ENCODE data around the gene DPP10.
"Not testable (repeated sequence)": the region's sequence is repeated elsewhere in the genome, so short reads cannot be mapped to it uniquely, and the experiment has no call there.

Gene DPP10

GRCh38 chr2:114960389-114960788 lies 517.9 kb downstream of the DPP10 start:
- no peak overlapping the region for H3K4me3 ChIP-seq (ENCODE audit: low read length)
- DNase-seq (ENCODE audit: low read depth) = no peak
- TF ChIP-seq, protein P1, sequence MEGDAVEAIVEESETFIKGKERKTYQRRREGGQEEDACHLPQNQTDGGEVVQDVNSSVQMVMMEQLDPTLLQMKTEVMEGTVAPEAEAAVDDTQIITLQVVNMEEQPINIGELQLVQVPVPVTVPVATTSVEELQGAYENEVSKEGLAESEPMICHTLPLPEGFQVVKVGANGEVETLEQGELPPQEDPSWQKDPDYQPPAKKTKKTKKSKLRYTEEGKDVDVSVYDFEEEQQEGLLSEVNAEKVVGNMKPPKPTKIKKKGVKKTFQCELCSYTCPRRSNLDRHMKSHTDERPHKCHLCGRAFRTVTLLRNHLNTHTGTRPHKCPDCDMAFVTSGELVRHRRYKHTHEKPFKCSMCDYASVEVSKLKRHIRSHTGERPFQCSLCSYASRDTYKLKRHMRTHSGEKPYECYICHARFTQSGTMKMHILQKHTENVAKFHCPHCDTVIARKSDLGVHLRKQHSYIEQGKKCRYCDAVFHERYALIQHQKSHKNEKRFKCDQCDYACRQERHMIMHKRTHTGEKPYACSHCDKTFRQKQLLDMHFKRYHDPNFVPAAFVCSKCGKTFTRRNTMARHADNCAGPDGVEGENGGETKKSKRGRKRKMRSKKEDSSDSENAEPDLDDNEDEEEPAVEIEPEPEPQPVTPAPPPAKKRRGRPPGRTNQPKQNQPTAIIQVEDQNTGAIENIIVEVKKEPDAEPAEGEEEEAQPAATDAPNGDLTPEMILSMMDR (conservative IDR thresholded peaks at IDR 0.05; ENCODE audit: low read depth, low read length) = no peak

DNA sequence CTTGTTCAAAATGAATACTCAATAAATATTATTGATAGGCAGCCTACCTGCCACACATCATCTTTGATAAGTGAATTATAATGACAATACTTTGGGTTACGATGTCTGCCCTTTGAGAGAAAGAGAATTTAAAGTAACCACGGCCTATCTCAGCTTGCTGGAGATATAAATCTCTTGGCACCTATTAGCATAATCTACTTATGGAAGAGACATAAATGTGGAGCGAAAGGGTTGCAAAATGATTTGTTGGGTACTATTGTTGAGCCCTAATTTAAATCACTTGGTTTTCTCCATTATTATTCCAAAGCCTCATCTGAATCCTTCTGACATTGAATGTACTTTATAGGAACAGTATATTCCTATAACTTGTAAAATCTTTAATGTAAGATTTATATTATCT lies 520.1 kb downstream of the DPP10 start:
- TF ChIP-seq, protein P1 (conservative IDR thresholded peaks at IDR 0.05; ENCODE audit: low read depth, low read length) = no peak
- DNase-seq (ENCODE audit: low read depth) = no peak
- H3K4me3 ChIP-seq (ENCODE audit: low read length) = no peak overlapping the region

DNA sequence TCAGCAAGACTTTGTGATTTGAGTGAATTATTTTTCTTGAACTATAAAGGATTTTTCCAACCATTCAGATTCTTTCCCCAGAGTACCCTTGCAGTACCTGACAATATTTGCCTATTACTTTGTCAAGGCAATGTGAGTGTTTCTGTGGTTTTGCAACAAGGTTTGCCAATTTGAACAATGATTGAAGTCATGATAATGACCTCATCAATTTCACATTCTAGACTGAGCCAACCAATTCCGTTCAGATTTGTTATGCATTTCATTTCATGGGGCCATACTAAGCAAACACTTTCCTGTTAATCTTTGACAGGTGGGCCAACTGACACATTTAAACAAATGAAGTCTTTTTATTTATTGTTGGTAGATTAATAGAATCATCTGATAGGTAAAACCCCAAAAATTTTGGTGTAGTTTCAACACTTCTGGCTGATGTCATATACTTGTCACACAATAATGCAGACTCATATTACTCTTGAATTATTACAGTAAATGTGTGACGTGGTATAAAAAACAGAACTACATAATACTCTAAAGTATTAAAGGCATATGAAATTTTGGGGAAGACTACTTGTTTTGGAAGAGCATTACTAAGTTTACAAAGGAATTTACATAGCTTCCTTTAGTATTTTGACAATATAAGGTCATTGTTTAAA lies 526.4 kb downstream of the DPP10 start:
- no peak overlapping the region for H3K4me3 ChIP-seq (ENCODE audit: low read length)
- TF ChIP-seq, protein P1 (conservative IDR thresholded peaks at IDR 0.05; ENCODE audit: low read depth, low read length) = no peak
- no peak for DNase-seq (ENCODE audit: low read depth)

GRCh38 chr2:115004321-115004720 lies 561.9 kb downstream of the DPP10 start:
- H3K4me3 ChIP-seq (ENCODE audit: low read length); DNase-seq (ENCODE audit: low read depth): not testable (repeated sequence)

- DNase-seq (ENCODE audit: low read depth) = no peak
- no peak overlapping the region for H3K4me3 ChIP-seq (ENCODE audit: low read length)
- TF ChIP-seq, protein P1 (conservative IDR thresholded peaks at IDR 0.05; ENCODE audit: low read depth, low read length) = no peak
Measured at GRCh38 chr2:115011721-115012120, 569.3 kb downstream of the DPP10 start.

DNA sequence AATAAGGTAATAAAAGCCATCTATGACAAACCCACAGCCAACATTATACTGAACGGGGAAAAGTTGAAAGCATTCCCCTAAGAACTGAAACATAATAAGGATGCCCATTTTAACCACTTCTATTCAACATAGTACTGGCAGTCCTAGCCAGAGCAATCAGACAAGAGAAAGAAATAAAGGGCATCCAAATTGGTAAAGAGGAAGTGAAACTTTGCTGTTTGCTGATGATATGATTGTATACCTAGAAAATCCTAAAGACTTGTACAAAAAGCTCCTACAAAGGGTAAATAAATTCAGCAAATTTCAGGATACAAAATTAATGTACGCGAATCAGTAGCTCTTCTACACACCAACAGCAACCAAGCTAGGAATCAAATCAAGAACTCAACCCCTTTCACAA lies 579.6 kb downstream of the DPP10 start:
- DNase-seq (ENCODE audit: low read depth); H3K4me3 ChIP-seq (ENCODE audit: low read length): not testable (repeated sequence)

GRCh38 chr2:115034801-115035200 lies 592.4 kb downstream of the DPP10 start:
- TF ChIP-seq, protein P1 (conservative IDR thresholded peaks at IDR 0.05; ENCODE audit: low read depth, low read length) = no peak
- no peak overlapping the region for H3K4me3 ChIP-seq (ENCODE audit: low read length)
- DNase-seq (ENCODE audit: low read depth) = no peak

GRCh38 chr2:115036818-115037217 lies 594.4 kb downstream of the DPP10 start:
- TF ChIP-seq, protein P1 (conservative IDR thresholded peaks at IDR 0.05; ENCODE audit: low read depth, low read length) = no peak
- DNase-seq (ENCODE audit: low read depth) = no peak
- H3K4me3 ChIP-seq (ENCODE audit: low read length) = no peak overlapping the region

All from retinal pigment epithelial cell (primary cell).